ENCODE measurements around the gene DEDD. TPM values are rescaled to one million over a fixed set of nuclear protein-coding genes. Genes with fewer than 3 reads are reported as not detected.

Gene DEDD
- total and polyA plus RNA-seq, 2 experiments from 2014 or later, result 28.1 to 35.5 TPM

DNA sequence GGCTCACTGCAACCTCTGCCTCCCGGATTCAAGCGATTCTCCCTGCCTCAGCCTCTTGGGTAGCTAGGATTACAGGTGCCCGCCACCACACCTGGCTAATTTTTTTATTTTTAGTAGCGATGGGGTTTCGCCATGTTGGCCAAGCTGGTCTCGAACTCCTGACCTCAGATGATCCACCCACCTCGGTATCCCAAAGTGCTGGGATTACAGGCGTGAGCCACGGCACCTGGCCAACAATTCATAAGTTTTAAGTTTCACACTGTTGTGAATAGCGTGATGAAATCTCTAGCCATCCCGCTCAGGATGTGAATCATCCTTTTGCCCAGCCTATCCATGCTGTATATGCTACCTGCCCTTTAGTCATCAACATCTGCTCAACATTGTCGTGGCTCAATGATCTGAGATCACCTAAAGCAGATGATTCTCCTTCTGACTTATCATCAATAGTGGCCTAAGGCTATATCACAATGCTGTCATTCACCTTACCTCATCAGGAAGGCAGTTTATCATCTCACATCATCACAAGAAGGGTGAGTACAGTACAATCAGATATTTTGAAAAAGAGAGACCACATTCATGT is 17.2 kb downstream of the DEDD start:
- no peaks in the 10 kb centered on the region for H3K27me3 ChIP-seq
- DNase-seq (ENCODE audit: low read depth in 1 of 2, low spot score in 1 of 2), result peak in 1 of 2 donors; percentile 92
- peaks cover 2% of the 10 kb centered on the region for H3K36me3 ChIP-seq
- TF ChIP-seq, protein P1, sequence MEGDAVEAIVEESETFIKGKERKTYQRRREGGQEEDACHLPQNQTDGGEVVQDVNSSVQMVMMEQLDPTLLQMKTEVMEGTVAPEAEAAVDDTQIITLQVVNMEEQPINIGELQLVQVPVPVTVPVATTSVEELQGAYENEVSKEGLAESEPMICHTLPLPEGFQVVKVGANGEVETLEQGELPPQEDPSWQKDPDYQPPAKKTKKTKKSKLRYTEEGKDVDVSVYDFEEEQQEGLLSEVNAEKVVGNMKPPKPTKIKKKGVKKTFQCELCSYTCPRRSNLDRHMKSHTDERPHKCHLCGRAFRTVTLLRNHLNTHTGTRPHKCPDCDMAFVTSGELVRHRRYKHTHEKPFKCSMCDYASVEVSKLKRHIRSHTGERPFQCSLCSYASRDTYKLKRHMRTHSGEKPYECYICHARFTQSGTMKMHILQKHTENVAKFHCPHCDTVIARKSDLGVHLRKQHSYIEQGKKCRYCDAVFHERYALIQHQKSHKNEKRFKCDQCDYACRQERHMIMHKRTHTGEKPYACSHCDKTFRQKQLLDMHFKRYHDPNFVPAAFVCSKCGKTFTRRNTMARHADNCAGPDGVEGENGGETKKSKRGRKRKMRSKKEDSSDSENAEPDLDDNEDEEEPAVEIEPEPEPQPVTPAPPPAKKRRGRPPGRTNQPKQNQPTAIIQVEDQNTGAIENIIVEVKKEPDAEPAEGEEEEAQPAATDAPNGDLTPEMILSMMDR (IDR thresholded peaks at IDR 0.05; ENCODE audit: low read depth, low read length), result no peak
- H3K4me3 ChIP-seq, result no peak overlapping the region
- no peak overlapping the region for H3K27ac ChIP-seq
- no peaks in the 10 kb centered on the region for H3K9me3 ChIP-seq (ENCODE audit: low read depth)
- H3K4me1 ChIP-seq (ENCODE audit: low read depth), result peaks cover 26% of the 10 kb centered on the region

DNA sequence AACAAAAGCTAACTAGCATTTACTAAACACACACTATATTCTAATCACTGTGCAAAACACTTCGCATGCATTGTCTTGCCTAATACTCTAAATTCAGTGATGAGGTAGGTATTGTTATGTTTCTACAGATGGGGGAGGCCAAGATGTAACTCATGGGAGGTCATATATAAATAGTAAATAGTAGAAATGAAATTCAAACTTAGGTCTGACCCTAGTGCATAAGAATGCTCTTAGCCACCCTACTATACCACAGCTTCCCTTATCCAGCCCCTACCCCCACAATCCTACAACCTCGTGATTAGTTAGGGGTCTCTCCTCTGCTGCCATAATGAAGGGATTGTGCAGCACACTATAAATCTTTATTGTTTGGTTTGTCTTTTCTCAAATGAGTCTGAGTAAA is 17.9 kb downstream of the DEDD start:
- TF ChIP-seq, protein P1 (IDR thresholded peaks at IDR 0.05; ENCODE audit: low read depth, low read length), result no peak
- H3K9me3 ChIP-seq (ENCODE audit: low read depth), result no peaks in the 10 kb centered on the region
- H3K36me3 ChIP-seq, result no peaks in the 10 kb centered on the region
- no peak overlapping the region for H3K4me3 ChIP-seq
- peaks cover 26% of the 10 kb centered on the region for H3K4me1 ChIP-seq (ENCODE audit: low read depth)
- no peak for DNase-seq (ENCODE audit: low read depth in 1 of 2, low spot score in 1 of 2)
- no peaks in the 10 kb centered on the region for H3K27me3 ChIP-seq
- no peak overlapping the region for H3K27ac ChIP-seq

DNA sequence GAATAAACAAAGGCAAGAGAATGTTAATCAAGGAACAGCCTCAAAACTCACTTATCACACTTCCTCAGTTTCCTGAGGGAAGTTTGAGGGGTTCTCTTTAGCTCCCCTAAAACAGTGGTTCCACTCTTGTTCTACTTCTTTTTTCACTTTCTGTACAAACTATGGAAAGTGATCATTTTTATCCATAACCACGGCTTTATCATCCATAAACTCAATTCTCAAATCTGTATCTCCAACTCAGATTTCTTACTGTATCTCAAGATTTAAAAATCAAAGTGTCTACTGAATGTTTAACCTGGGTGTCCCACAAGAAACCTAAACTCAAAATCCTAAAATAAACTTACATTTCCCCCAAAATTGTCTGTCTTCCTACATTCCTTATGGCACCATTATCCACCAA is 18.6 kb downstream of the DEDD start:
- peaks cover 20% of the 10 kb centered on the region for H3K4me1 ChIP-seq (ENCODE audit: low read depth)
- no peak for DNase-seq (ENCODE audit: low read depth in 1 of 2, low spot score in 1 of 2)
- no peak overlapping the region for H3K4me3 ChIP-seq
- no peaks in the 10 kb centered on the region for H3K9me3 ChIP-seq (ENCODE audit: low read depth)
- no peak overlapping the region for H3K27ac ChIP-seq
- TF ChIP-seq, protein P1 (IDR thresholded peaks at IDR 0.05; ENCODE audit: low read depth, low read length), result no peak
- H3K36me3 ChIP-seq, result no peaks in the 10 kb centered on the region
- H3K27me3 ChIP-seq, result no peaks in the 10 kb centered on the region

DNA sequence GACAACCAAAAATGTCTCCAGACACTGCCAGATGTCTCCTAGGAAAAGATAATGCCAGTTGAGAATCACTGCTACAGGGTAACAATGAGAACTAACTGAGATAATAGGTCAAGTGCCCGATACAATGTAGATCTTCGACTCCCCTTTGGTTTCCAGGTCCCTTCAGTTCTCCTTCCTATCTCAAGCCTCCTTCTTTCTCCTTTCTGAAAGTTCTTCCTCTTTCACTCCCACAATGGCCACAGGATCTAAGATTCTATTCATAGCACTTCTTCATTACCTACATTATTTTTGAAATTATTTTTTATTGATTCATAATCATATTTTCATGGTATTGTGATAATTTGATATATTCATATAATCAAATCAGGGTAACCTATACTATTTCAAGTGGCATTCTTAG is 20.9 kb downstream of the DEDD start:
- H3K4me1 ChIP-seq (ENCODE audit: low read depth), result peaks cover 11% of the 10 kb centered on the region
- no peak overlapping the region for H3K4me3 ChIP-seq
- TF ChIP-seq, protein P1 (IDR thresholded peaks at IDR 0.05; ENCODE audit: low read depth, low read length), result no peak
- no peaks in the 10 kb centered on the region for H3K36me3 ChIP-seq
- DNase-seq (ENCODE audit: low read depth in 1 of 2, low spot score in 1 of 2), result no peak
- H3K27me3 ChIP-seq, result no peaks in the 10 kb centered on the region
- H3K9me3 ChIP-seq (ENCODE audit: low read depth), result no peaks in the 10 kb centered on the region
- H3K27ac ChIP-seq, result no peak overlapping the region

DNA sequence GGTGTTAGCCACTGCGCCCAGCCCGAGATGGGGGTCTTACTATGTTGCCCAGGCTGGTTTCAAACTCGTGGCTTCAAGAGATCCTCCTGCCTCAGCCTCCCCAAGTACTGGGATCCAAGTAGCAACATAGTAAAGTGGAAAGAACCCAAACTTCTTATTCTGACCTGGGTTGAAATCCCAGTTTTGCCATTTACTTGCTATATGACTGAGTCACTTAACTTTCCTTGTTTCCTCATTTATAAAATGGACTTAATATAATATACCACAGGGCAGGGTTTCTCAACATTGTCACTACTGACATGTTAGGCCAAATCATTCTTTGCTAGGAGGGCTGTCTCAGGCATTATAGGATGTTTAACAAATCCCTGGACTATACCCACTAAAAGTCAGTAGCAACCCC is 21.4 kb downstream of the DEDD start:
- H3K36me3 ChIP-seq, result no peaks in the 10 kb centered on the region
- peaks cover 11% of the 10 kb centered on the region for H3K4me1 ChIP-seq (ENCODE audit: low read depth)
- H3K27me3 ChIP-seq, result no peaks in the 10 kb centered on the region
- no peak for DNase-seq (ENCODE audit: low read depth in 1 of 2, low spot score in 1 of 2)
- no peaks in the 10 kb centered on the region for H3K9me3 ChIP-seq (ENCODE audit: low read depth)
- no peak overlapping the region for H3K27ac ChIP-seq
- no peak overlapping the region for H3K4me3 ChIP-seq
- TF ChIP-seq, protein P1 (IDR thresholded peaks at IDR 0.05; ENCODE audit: low read depth, low read length), result no peak

Data from cardiac muscle cell (in vitro differentiated cells and primary cell).